Superior temporal gyrus (tissue), 1 donor: Measurements from ENCODE around the gene SLC34A3.

Source experiments
- DNase-seq: peaks from one replicate; pipeline ENCODE4 v3.0.0-alpha.2; 2016; ENCODE audit errors: extremely low spot score

The SLC34A3 gene

GRCh38 chr9:137195525-137196220 is 35.0 kb upstream of the SLC34A3 start:
- DNase-seq, result no peak

GRCh38 chr9:137198051-137198901 is 32.4 kb upstream of the SLC34A3 start:
- DNase-seq, result peak; percentile 23

GRCh38 chr9:137198902-137199283 is 31.8 kb upstream of the SLC34A3 start:
- DNase-seq, result no peak

GRCh38 chr9:137199411-137200121 is 31.1 kb upstream of the SLC34A3 start:
- DNase-seq, result no peak

GRCh38 chr9:137200311-137201204 is 30.1 kb upstream of the SLC34A3 start, which contains the start of gene TPRN:
TSS of gene TPRN (minus strand) at chr9:137200741. CDS start at chr9:137200711, 30 bp downstream.
- peak; percentile 99 for DNase-seq

GRCh38 chr9:137201205-137201868 is 29.4 kb upstream of the SLC34A3 start:
- no peak for DNase-seq

- DNase-seq, result no peak
Measured at GRCh38 chr9:137202966-137203365, 27.7 kb upstream of the SLC34A3 start.

- no peak for DNase-seq
Measured at GRCh38 chr9:137204731-137205125, 26.0 kb upstream of the SLC34A3 start.

GRCh38 chr9:137205126-137206069 is 25.3 kb upstream of the SLC34A3 start, which contains the start of the genes NDOR1 and TMEM203:
TSS of gene NDOR1 (plus strand) at chr9:137205700. CDS start at chr9:137205778, 78 bp downstream.
TSS of gene TMEM203 (minus strand) at chr9:137205648. CDS start at chr9:137205414, 234 bp downstream.
- peak; percentile 93 for DNase-seq

- DNase-seq, result no peak
Measured at GRCh38 chr9:137206602-137207001, 24.1 kb upstream of the SLC34A3 start.

- DNase-seq, result no peak
Measured at GRCh38 chr9:137211532-137211931, 19.2 kb upstream of the SLC34A3 start.

- no peak for DNase-seq
Measured at GRCh38 chr9:137212520-137212919, 18.2 kb upstream of the SLC34A3 start.

GRCh38 chr9:137213160-137214060 is 17.3 kb upstream of the SLC34A3 start:
- no peak for DNase-seq

GRCh38 chr9:137214620-137215019 is 16.1 kb upstream of the SLC34A3 start:
- no peak for DNase-seq

- no peak for DNase-seq
Measured at GRCh38 chr9:137215196-137215986, 15.3 kb upstream of the SLC34A3 start.

- DNase-seq, result no peak
Measured at GRCh38 chr9:137216188-137216965, 14.3 kb upstream of the SLC34A3 start.
